Sigmoid colon (tissue), 7 donors: Measurements from ENCODE around the gene SLC44A1. TPM values are rescaled to one million over a fixed set of nuclear protein-coding genes. Genes with fewer than 3 reads are reported as not detected.

Experiments
- DNase-seq: peaks from one replicate; pipeline ENCODE4 v3.0.0-alpha.2; 2019
- H3K27ac ChIP-seq, 4 donors: fragments of 200-600 bp; sonication (generic); one replicate each; pipeline ENCODE4 v1.5.1; 2016 to 2019; ENCODE audit warnings: mild to moderate bottlenecking in 1 of 4
- H3K27me3 ChIP-seq, 3 donors: fragments of 200-600 bp; sonication (generic); one replicate each; pipeline ENCODE4 v1.5.1; 2019; ENCODE audit warnings: mild to moderate bottlenecking in 1 of 3
- H3K36me3 ChIP-seq, 4 donors: fragments of 200-600 bp; sonication (generic); one replicate each; pipeline ENCODE4 v1.5.1; 2016 to 2019
- H3K4me1 ChIP-seq, 4 donors: fragments of 200-600 bp; sonication (generic); one replicate each; pipeline ENCODE4 v1.5.1; 2017 to 2019
- H3K4me3 ChIP-seq, 4 donors: fragments of 200-600 bp; sonication (generic); one replicate each; pipeline ENCODE4 v1.5.1; 2017 to 2019; ENCODE audit warnings: mild to moderate bottlenecking in 2 of 4, moderate library complexity in 1 of 4
- H3K9me3 ChIP-seq, 4 donors: fragments of 200-600 bp in 3 of 4; sonication (generic) in 3 of 4; one replicate each; pipeline versions ENCODE4 v1.5.1 to v1.6.1; 2013 to 2019
- EP300 ChIP-seq, 4 donors: sonication (generic); formaldehyde crosslinking; IDR thresholded peaks; one replicate each; pipeline ENCODE4 v1.6.1; 2017; ENCODE audit warnings: antibody characterized with exemption in 4 of 4
- POLR2A ChIP-seq, 2 donors: fragments of 450-650 bp; IDR thresholded peaks; one replicate each; pipeline ENCODE4 v1.6.1; 2016; ENCODE audit warnings: antibody characterized with exemption in 2 of 2, mild to moderate bottlenecking in 2 of 2, moderate library complexity in 2 of 2
- POLR2AphosphoS5 ChIP-seq, 4 donors: sonication (generic); formaldehyde crosslinking; IDR thresholded peaks; one replicate each; pipeline ENCODE4 v1.6.1; 2017; ENCODE audit warnings: antibody characterized with exemption in 4 of 4
- WGBS, 2 donors: extraction: QIAGEN DNeasy Blood & Tissue Kit; methylation state at CpG; one replicate each; pipeline ENCODE4 v1.1.7; 2013; 5-methylcytosine and 5-hydroxymethylcytosine counted together
- intact Hi-C: fragments of 100-400 bp; cut with DNase I; formaldehyde crosslinking; loops from one replicate; pipeline ENCODE4 v1.15.1; 2023
- polyA plus RNA-seq, 3 donors: library from polyadenylated mRNA; stranded (reverse); fragments of 200-250 nt; gene quantifications; one replicate each; pipeline ENCODE4 v1.2.3, GENCODE V29; 2013
- total RNA-seq, 4 donors: library from RNA; depleted of rRNA; stranded (reverse); fragments of >200 nt; gene quantifications; one replicate each; pipeline ENCODE4 v1.1.0, GENCODE V29; 2016
- TF ChIP-seq, protein P1 (sequence below), 4 experiments: fragments of 450-650 bp in 3 of 4; fragments of 200-600 bp in 1 of 4; IDR thresholded peaks; one replicate each; pipeline ENCODE4 v1.5.1; 2016 to 2019; ENCODE audit warnings: antibody characterized with exemption in 4 of 4, mild to moderate bottlenecking in 3 of 4, moderate library complexity in 2 of 4
- donor health status: healthy with polysubstance abuse.
- donor health status: Bipolar disorder and iron deficiency.
- donor health status: healthy.

The SLC44A1 gene
- total and polyA plus RNA-seq, 7 donors, result 11.4 to 35.4 (median 25.2) TPM

GRCh38 chr9:105306351-105307140 lies 62.1 kb downstream of the SLC44A1 start:
- Histone ChIP-seq H3K4me1 (peaks cover 0 to 6% (median 0%) of the 10 kb centered on the region in 4 donors), H3K36me3 (no peaks in the 10 kb centered on the region), H3K9me3 (no peaks in the 10 kb centered on the region), H3K4me3 (no peak overlapping the region), H3K27me3 (no peaks in the 10 kb centered on the region), H3K27ac (no peak overlapping the region)
- intact Hi-C loops, result no loop called here
- no peak for TF ChIP-seq POLR2A (IDR thresholded peaks at IDR 0.05)
- no peak for TF ChIP-seq EP300 (IDR thresholded peaks at IDR 0.05)
- TF ChIP-seq POLR2AphosphoS5 (IDR thresholded peaks at IDR 0.05), result no peak
- TF ChIP-seq, protein P1, sequence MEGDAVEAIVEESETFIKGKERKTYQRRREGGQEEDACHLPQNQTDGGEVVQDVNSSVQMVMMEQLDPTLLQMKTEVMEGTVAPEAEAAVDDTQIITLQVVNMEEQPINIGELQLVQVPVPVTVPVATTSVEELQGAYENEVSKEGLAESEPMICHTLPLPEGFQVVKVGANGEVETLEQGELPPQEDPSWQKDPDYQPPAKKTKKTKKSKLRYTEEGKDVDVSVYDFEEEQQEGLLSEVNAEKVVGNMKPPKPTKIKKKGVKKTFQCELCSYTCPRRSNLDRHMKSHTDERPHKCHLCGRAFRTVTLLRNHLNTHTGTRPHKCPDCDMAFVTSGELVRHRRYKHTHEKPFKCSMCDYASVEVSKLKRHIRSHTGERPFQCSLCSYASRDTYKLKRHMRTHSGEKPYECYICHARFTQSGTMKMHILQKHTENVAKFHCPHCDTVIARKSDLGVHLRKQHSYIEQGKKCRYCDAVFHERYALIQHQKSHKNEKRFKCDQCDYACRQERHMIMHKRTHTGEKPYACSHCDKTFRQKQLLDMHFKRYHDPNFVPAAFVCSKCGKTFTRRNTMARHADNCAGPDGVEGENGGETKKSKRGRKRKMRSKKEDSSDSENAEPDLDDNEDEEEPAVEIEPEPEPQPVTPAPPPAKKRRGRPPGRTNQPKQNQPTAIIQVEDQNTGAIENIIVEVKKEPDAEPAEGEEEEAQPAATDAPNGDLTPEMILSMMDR (IDR thresholded peaks at IDR 0.05), result no peak
- 75 to 88% methylated on average over 5 of the region's 5 CpGs for WGBS, 2 donors
- no peak for DNase-seq

- H3K9me3 ChIP-seq, result no peaks in the 10 kb centered on the region
- intact Hi-C loops, result no loop called here
- WGBS, 2 donors, result 97% methylated on average over 2 of the region's 2 CpGs
- H3K36me3 ChIP-seq, result no peaks in the 10 kb centered on the region
- H3K4me3 ChIP-seq, result no peak overlapping the region
- H3K4me1 ChIP-seq, result peaks cover 0 to 6% (median 0%) of the 10 kb centered on the region in 4 donors
- no peak for DNase-seq
- H3K27ac ChIP-seq, result no peak overlapping the region
- no peaks in the 10 kb centered on the region for H3K27me3 ChIP-seq
- no peak for TF ChIP-seq POLR2A (IDR thresholded peaks at IDR 0.05)
- TF ChIP-seq, protein P1 (IDR thresholded peaks at IDR 0.05), result no peak
- TF ChIP-seq EP300 (IDR thresholded peaks at IDR 0.05), result no peak
- TF ChIP-seq POLR2AphosphoS5 (IDR thresholded peaks at IDR 0.05), result no peak
These were observed 63.2 kb downstream of the SLC44A1 start for GRCh38 chr9:105307591-105308130.

DNA sequence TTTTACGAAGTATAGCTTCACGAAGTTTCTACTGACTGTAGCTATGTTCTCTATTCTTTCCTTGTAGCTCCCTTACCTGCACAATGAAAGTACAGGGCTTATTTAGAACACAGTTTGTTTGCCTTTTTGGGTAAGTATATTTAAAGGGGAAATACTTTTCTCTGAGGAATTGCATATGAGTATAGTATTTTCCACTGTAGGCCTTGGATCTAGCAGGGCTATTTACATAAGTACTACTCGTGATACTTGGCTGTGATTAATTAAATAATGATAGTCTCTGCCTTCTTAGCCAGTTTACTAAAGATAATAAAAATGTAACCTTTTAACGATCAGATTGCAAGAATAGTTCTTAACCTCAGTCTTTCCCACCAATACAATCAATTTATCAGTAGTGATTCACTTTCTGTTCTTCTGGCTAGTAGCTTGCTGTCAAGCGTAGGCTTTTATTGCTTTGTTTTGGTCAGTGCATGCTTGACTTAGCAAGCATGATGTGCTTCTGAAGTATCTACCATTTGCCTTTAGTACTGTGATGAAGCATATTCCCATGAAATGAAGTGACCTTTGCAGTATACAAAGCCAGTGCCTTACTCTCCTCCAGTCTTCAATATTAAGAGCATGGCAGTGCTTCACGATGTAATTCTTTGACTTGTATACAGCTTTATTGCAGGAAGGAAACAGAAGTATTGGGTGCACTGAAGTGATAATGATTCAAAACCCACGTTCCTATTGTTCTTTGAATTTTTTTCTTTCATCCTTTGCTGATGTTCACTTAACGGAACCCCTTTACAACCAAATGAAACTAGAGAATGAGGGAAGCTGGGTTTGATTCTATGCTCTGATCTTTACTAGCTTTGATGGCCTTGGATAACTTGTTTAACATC lies 64.2 kb downstream of the SLC44A1 start:
- TF ChIP-seq EP300 (IDR thresholded peaks at IDR 0.05) (no peak), POLR2A (IDR thresholded peaks at IDR 0.05) (no peak), POLR2AphosphoS5 (IDR thresholded peaks at IDR 0.05) (no peak)
- TF ChIP-seq, protein P1 (IDR thresholded peaks at IDR 0.05), result no peak
- Histone ChIP-seq H3K9me3 (no peaks in the 10 kb centered on the region), H3K36me3 (no peaks in the 10 kb centered on the region), H3K27me3 (no peaks in the 10 kb centered on the region), H3K4me3 (no peak overlapping the region), H3K27ac (no peak overlapping the region), H3K4me1 (peaks cover 0 to 6% (median 0%) of the 10 kb centered on the region in 4 donors)
- intact Hi-C loops, result no loop called here
- DNase-seq, result no peak
- 67 to 70% methylated on average over 8 of the region's 8 CpGs for WGBS, 2 donors

DNA sequence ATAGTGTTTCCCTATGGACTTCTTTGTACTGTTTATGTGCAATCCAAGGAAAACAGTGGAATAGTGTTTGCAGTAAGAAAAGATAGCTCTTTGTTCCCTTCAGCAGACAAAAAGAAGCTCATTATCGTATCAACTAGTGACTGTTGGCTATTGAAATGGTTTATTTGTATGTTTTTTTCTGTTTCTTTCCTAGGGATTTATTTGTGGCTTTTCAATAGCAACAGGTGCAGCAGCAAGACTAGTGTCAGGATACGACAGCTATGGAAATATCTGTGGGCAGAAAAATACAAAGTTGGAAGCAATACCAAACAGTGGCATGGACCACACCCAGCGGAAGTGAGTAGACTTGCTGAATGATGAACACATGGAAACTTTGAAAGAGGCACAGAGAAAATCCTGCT lies 65.1 kb downstream of the SLC44A1 start:
- intact Hi-C loops, result no loop called here
- Histone ChIP-seq H3K27ac (no peak overlapping the region), H3K27me3 (no peaks in the 10 kb centered on the region), H3K4me1 (peaks cover 0 to 6% (median 0%) of the 10 kb centered on the region in 4 donors), H3K4me3 (no peak overlapping the region), H3K9me3 (no peaks in the 10 kb centered on the region), H3K36me3 (no peaks in the 10 kb centered on the region)
- TF ChIP-seq POLR2AphosphoS5 (IDR thresholded peaks at IDR 0.05) (no peak), EP300 (IDR thresholded peaks at IDR 0.05) (no peak), POLR2A (IDR thresholded peaks at IDR 0.05) (no peak)
- TF ChIP-seq, protein P1 (IDR thresholded peaks at IDR 0.05), result no peak
- 81 to 83% methylated on average over 3 of the region's 3 CpGs for WGBS, 2 donors
- DNase-seq, result no peak
